B cell (primary cell): ENCODE results near the gene CACNG4.

ENCODE experiments used
- CTCF ChIP-seq: fragments of 200-600 bp; IDR thresholded peaks from one replicate; pipeline ENCODE4 v1.8.0; 2022; ENCODE audit warnings: antibody characterized with exemption, mild to moderate bottlenecking
- EZH2 ChIP-seq: IDR thresholded peaks from 2 replicates; pipeline ENCODE4 v1.6.1; 2012; ENCODE audit warnings: borderline replicate concordance, low read depth, mild to moderate bottlenecking, moderate library complexity, low read length; ENCODE audit not compliant: insufficient read depth, poor library complexity, severe bottlenecking

GRCh38 chr17:67020293-67020766 lies 55.8 kb downstream of the CACNG4 start:
- TF ChIP-seq EZH2 (no peak), CTCF (no peak)
